K562 (cell line): ENCODE measurements around the gene PIGT. TPM values are rescaled to one million over a fixed set of nuclear protein-coding genes. Genes with fewer than 3 reads are reported as not detected.

ENCODE experiments used
- ATAC-seq: fragments of 200-7000 bp; cut with Tn5 transposase; 3 replicates; pipeline ENCODE4 v1.9.1; 2020; ENCODE audit warnings: moderate library complexity
- BruUV-seq: library from RNA; stranded (reverse); fragments of 400-500 nt; replicated peaks from 2 replicates; lab custom pipeline; 2021; lab: Mats Ljungman, UMichigan
- CTCF ChIA-PET: fragments of 300-600 bp; formaldehyde crosslinking; extraction: SDS; loops from one replicate; lab custom pipeline; 2021; ENCODE audit warnings: low intra/inter-chr PET ratio; lab: Yijun Ruan, JAX
- POLR2A ChIA-PET: fragments of 300-600, 350-650 bp; sonication (Branson Sonifier 250); formaldehyde crosslinking; extraction: SDS; loops from one replicate; lab custom pipeline; 2021; ENCODE audit warnings: antibody characterized with exemption, inconsistent platforms; lab: Yijun Ruan, JAX
- DNase-seq, 4 experiments: peaks; one replicate each; pipeline versions ENCODE4 v3.0.0 to v3.0.0-alpha.2; 2011 to 2018; ENCODE audit warnings: low spot score in 3 of 4, mixed read lengths in 3 of 4; ENCODE audit errors: extremely low read depth in 1 of 4
- FAIRE-seq: peaks from 2 replicates; lab custom pipeline; 2011; peaks lifted over from hg19 to GRCh38; lab: Jason Lieb, UNC
- H2AFZ ChIP-seq: 2 replicates; pipeline ENCODE4 v1.6.0; 2011; ENCODE audit warnings: low read depth, low read length, control low read depth, inconsistent platforms
- H3K27ac ChIP-seq: fragments of 200-600 bp; 3 replicates; pipeline ENCODE4 v1.8.0; 2011; ENCODE audit warnings: low read depth, mild to moderate bottlenecking, control low read depth, inconsistent platforms, low read length, moderate library complexity, mixed read lengths; ENCODE audit errors: extremely low read depth
- H3K27me3 ChIP-seq, 2 experiments: fragments of 300-600 bp in 1 of 2; 2 replicates in 1 of 2; 3 replicates in 1 of 2; pipeline versions ENCODE4 v1.6.0 to v1.8.0; 2011; ENCODE audit warnings: inconsistent platforms in 2 of 2, low read length in 2 of 2, mild to moderate bottlenecking in 1 of 2, mixed read lengths in 1 of 2, moderate library complexity in 1 of 2; ENCODE audit not compliant: control insufficient read depth in 2 of 2, insufficient read depth in 2 of 2
- H3K36me3 ChIP-seq: fragments of 300-600 bp; 3 replicates; pipeline ENCODE4 v1.8.0; 2011; ENCODE audit warnings: mild to moderate bottlenecking, low read length, inconsistent platforms; ENCODE audit not compliant: control insufficient read depth, insufficient read depth
- H3K4me1 ChIP-seq, 2 experiments: fragments of 200-600 bp in 1 of 2; replicated peaks in 1 of 2; 2 replicates in 1 of 2; 3 replicates in 1 of 2; pipeline versions ENCODE4 v1.5.1 to v1.8.0; 2011; ENCODE audit warnings: inconsistent platforms in 2 of 2, low read length in 2 of 2, mild to moderate bottlenecking in 1 of 2, mixed read lengths in 1 of 2, moderate library complexity in 1 of 2; ENCODE audit not compliant: control insufficient read depth in 2 of 2, insufficient read depth in 2 of 2
- H3K4me2 ChIP-seq: 2 replicates; pipeline ENCODE4 v1.6.1; 2011; ENCODE audit warnings: low read length, control low read depth, inconsistent platforms, mixed read lengths; ENCODE audit not compliant: insufficient read depth
- H3K4me3 ChIP-seq: fragments of 200-600 bp; sonication (generic), shearing (Covaris generic); 2 replicates; pipeline ENCODE4 v1.5.1; 2016; ENCODE audit warnings: control low read depth, inconsistent platforms
- H3K79me2 ChIP-seq: fragments of 200-600 bp; 3 replicates; pipeline ENCODE4 v1.8.0; 2011; ENCODE audit warnings: low read length, inconsistent platforms; ENCODE audit not compliant: control insufficient read depth, insufficient read depth
- H3K9ac ChIP-seq, 2 experiments: 2 replicates each; pipeline versions ENCODE4 v1.6.0 to v1.6.1; 2011; ENCODE audit warnings: low read depth in 2 of 2, low read length in 2 of 2, control low read depth in 1 of 2, inconsistent platforms in 1 of 2, mild to moderate bottlenecking in 1 of 2, mixed read lengths in 1 of 2; ENCODE audit not compliant: insufficient read depth in 1 of 2
- H3K9me1 ChIP-seq: one replicate; pipeline ENCODE4 v1.6.0; 2011; ENCODE audit warnings: inconsistent platforms, mild to moderate bottlenecking, low read length, moderate library complexity; ENCODE audit not compliant: control insufficient read depth, insufficient read depth
- H3K9me3 ChIP-seq: replicated peaks from 2 replicates; pipeline ENCODE4 v1.5.1; 2011; ENCODE audit warnings: low read depth, low read length, inconsistent platforms; ENCODE audit not compliant: control insufficient read depth, insufficient read depth
- H4K20me1 ChIP-seq: replicated peaks from 2 replicates; pipeline ENCODE4 v1.6.1; 2011; ENCODE audit warnings: low read length, inconsistent platforms, mixed read lengths; ENCODE audit not compliant: control insufficient read depth, insufficient read depth
- BCOR ChIP-seq: fragments of 450-650 bp; IDR thresholded peaks from 2 replicates; pipeline ENCODE4 v1.6.1; 2016
- IFI16 ChIP-seq: fragments of 250-450 bp; sonication (Bioruptor Pico); IDR thresholded peaks from 2 replicates; pipeline ENCODE4 v2.1.2; 2022; ENCODE audit warnings: mild to moderate bottlenecking, inconsistent platforms
- L3MBTL2 ChIP-seq: fragments of 450-650 bp; IDR thresholded peaks from 2 replicates; pipeline ENCODE4 v1.6.1; 2016; ENCODE audit warnings: mild to moderate bottlenecking, moderate library complexity
- MLX ChIP-seq, 2 experiments: fragments of 450-650 bp in 1 of 2; sonication (generic) in 1 of 2; formaldehyde crosslinking; conservative IDR thresholded peaks; 2 replicates each; pipeline versions ENCODE4 v1.4.0 to v1.8.1; 2020 to 2022; ENCODE audit warnings: mild to moderate bottlenecking in 1 of 2, missing genetic modification reagents in 1 of 2
- NFATC3 ChIP-seq: fragments of 450-650 bp; IDR thresholded peaks from 2 replicates; pipeline ENCODE4 v1.6.1; 2017; ENCODE audit warnings: mild to moderate bottlenecking
- REST ChIP-seq, 2 experiments: fragments of 450-650 bp; formaldehyde crosslinking in 1 of 2; IDR thresholded peaks; 2 replicates each; pipeline versions ENCODE4 v1.4.0 to v1.6.1; 2014 to 2020; ENCODE audit warnings: mild to moderate bottlenecking in 2 of 2, borderline replicate concordance in 1 of 2, low read depth in 1 of 2
- TOE1 ChIP-seq, 2 experiments: fragments of 450-650 bp in 1 of 2; sonication (generic) in 1 of 2; formaldehyde crosslinking in 1 of 2; IDR thresholded peaks; 2 replicates each; pipeline versions ENCODE4 v1.7.1 to v1.8.0; 2016 to 2022; ENCODE audit warnings: borderline replicate concordance in 2 of 2, mild to moderate bottlenecking in 2 of 2, antibody characterized with exemption in 1 of 2, inconsistent platforms in 1 of 2, low read depth in 1 of 2, missing genetic modification reagents in 1 of 2, moderate library complexity in 1 of 2
- U2AF1 ChIP-seq: fragments of 200-400 bp; formaldehyde crosslinking; optimal IDR thresholded peaks from 2 replicates; pipeline ENCODE3; 2017; ENCODE audit warnings: mild to moderate bottlenecking, low read depth, low read length, moderate library complexity
- ZBTB17 ChIP-seq: fragments of 450-650 bp; formaldehyde crosslinking; IDR thresholded peaks from 2 replicates; pipeline ENCODE4 v1.4.0; 2020; ENCODE audit warnings: mild to moderate bottlenecking
- ZNF143 ChIP-seq: sonication (generic); formaldehyde crosslinking; IDR thresholded peaks from 2 replicates; pipeline ENCODE4 v1.9.0; 2022; ENCODE audit warnings: mild to moderate bottlenecking, missing genetic modification reagents
- ZNF655 ChIP-seq: fragments of 250-450 bp; sonication (Bioruptor Pico); IDR thresholded peaks from 2 replicates; pipeline ENCODE4 v1.5.0; 2021
- WGBS: fragments of 100-300 bp; shearing (Covaris generic); methylation state at CpG from one replicate; pipeline ENCODE4 v1.1.6; 2016; ENCODE audit warnings: low coverage, mixed read lengths; ENCODE audit not compliant: insufficient coverage; ENCODE audit errors: missing lambda C conversion rate; 5-methylcytosine and 5-hydroxymethylcytosine counted together
- in situ Hi-C: fragments of 300-500 bp; cut with MboI; formaldehyde crosslinking; loops from 4 replicates; pipeline ENCODE4 v1.15.0; 2018; ENCODE audit warnings: inconsistent platforms, mixed read lengths
- intact Hi-C: fragments of 100-400 bp; cut with micrococcal nuclease; formaldehyde crosslinking; loops from 2 replicates; pipeline ENCODE4 v1.14.2; 2022
- polyA plus RNA-seq, 8 experiments: library from polyadenylated mRNA; depleted of rRNA in 4 of 8; stranded (reverse) in 5 of 8; unstranded in 3 of 8; fragments of >200 nt; fragmentation: Nextera tagmentation in 2 of 8; fragmentation: Illumina TruSeq in 1 of 8; extraction: Ambion mirVana in 2 of 8; extraction: Trizol in 1 of 8; gene quantifications; 2 replicates each; pipeline versions ENCODE4 v1.2.1 to v1.2.3, GENCODE V29; 2011 to 2014; ENCODE audit warnings: inconsistent platforms in 1 of 8, missing spikeins in 1 of 8
- total RNA-seq, 7 experiments: library from RNA; depleted of rRNA in 6 of 7; stranded (reverse); fragments of >200 nt in 6 of 7; fragmentation: Illumina TruSeq in 2 of 7; extraction: Trizol in 2 of 7; gene quantifications; 2 replicates each; pipeline versions ENCODE4 v1.2.1 to v1.2.3, GENCODE V29; 2011 to 2021; ENCODE audit warnings: low replicate concordance in 1 of 7

The PIGT gene
- total and polyA plus RNA-seq, 9 of the 15 experiments (the other 6 are each of a cell fraction or from before 2014, with no cell fraction given) = 14.6 to 108 (median 46.9) TPM

DNA sequence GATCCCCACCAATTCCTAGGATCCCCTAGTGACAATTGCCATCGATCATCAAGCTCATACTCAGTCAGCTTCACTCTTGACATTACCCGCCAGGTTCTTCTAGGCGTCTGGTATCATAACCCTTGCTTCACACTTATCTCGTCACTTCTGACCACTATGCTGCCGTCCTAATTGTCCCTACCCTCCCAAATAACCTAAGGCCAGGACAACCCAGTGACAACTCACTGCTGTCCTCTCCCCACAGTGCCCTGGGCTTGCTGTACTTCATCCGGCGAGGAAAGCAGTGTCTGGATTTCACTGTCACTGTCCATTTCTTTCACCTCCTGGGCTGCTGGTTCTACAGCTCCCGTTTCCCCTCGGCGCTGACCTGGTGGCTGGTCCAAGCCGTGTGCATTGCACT, 49.3 kb upstream of the PIGT start:
- Histone ChIP-seq H3K4me1 (peaks cover 9 to 11% of the 10 kb centered on the region in 2 experiments; a peak in 4 of 5 replicates), H3K9me1 (no peaks in the 10 kb centered on the region), H2AFZ (no peak overlapping the region), H3K4me2 (no peak overlapping the region), H3K4me3 (no peak overlapping the region), H3K9me3 (no peaks in the 10 kb centered on the region), H3K27ac (no peak overlapping the region), H4K20me1 (no peaks in the 10 kb centered on the region), H3K27me3 (no peaks in the 10 kb centered on the region), H3K79me2 (peaks cover 20% of the 10 kb centered on the region), H3K36me3 (peaks cover 39% of the 10 kb centered on the region), H3K9ac (peak overlapping the region in 1 of 2 experiments; percentile 68; a peak in 2 of 4 replicates)
- POLR2A ChIA-PET = interaction anchor here (0.7 to 1.1 kb wide), 2 partner anchors 22 to 86 kb away, joined by 3 to 7 read pairs; no protein-coding TSS in a partner anchor
- CTCF ChIA-PET = no interaction called here
- DNase-seq = no peak
- ATAC-seq = no peak
- in situ Hi-C loops = loop anchor here (5.0 kb wide), 1 partner anchor 44 kb away; no protein-coding TSS in a partner anchor
- intact Hi-C loops = loop anchor here (10.0 kb wide), 1 partner anchor 608 kb away; the partner anchor contains the start of gene ZNF335
- BruUV-seq = no TSS peak
- WGBS = 85% methylated on average over 11 of the region's 11 CpGs
- no peak for FAIRE-seq
- TF ChIP-seq ZNF655 (CRISPR knock-in tag) (no peak), IFI16 (CRISPR knock-in tag) (no peak), REST (IDR thresholded peaks at IDR 0.05; ENCODE audit: borderline replicate concordance) (no peak), REST (CRISPR knock-in tag; IDR thresholded peaks at IDR 0.05; ENCODE audit: low read depth) (no peak), U2AF1 (no peak), TOE1 (IDR thresholded peaks at IDR 0.05; ENCODE audit: borderline replicate concordance) (no peak), TOE1 (CRISPR knock-in tag; IDR thresholded peaks at IDR 0.05; ENCODE audit: borderline replicate concordance, low read depth) (no peak), L3MBTL2 (no peak), NFATC3 (no peak), ZBTB17 (no peak), MLX (CRISPR knock-in tag; conservative IDR thresholded peaks at IDR 0.05) (no peak), BCOR (no peak), ZNF143 (no peak)
